ENCODE results near the gene LSM7.
"Not testable (repeated sequence)": the region's sequence is repeated elsewhere in the genome, so short reads cannot be mapped to it uniquely, and the experiment has no call there.

Gene LSM7

GRCh38 chr19:2355168-2356035 is 27.0 kb upstream of the LSM7 start:
- no peak for DNase-seq

DNA sequence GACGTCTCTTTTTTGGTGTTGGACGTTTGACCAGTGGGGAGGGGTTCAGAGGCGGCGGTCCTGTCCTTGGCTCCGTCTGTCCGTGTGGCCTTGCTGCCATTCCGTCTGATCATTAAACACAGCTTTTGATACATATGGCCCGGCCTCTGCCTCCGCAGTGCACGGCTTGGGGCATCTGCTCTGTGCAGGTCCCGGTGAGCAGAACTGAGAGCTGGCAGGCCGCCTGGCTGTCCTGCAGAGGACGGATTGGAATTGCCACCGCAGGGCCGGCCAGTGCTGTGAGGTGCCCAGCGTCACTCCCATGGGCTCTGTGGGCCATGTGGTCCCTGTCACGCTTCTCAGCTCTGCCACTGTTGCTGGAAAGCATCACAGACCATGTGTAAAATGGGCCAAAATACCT is 26.3 kb upstream of the LSM7 start:
- no peak for DNase-seq

DNA sequence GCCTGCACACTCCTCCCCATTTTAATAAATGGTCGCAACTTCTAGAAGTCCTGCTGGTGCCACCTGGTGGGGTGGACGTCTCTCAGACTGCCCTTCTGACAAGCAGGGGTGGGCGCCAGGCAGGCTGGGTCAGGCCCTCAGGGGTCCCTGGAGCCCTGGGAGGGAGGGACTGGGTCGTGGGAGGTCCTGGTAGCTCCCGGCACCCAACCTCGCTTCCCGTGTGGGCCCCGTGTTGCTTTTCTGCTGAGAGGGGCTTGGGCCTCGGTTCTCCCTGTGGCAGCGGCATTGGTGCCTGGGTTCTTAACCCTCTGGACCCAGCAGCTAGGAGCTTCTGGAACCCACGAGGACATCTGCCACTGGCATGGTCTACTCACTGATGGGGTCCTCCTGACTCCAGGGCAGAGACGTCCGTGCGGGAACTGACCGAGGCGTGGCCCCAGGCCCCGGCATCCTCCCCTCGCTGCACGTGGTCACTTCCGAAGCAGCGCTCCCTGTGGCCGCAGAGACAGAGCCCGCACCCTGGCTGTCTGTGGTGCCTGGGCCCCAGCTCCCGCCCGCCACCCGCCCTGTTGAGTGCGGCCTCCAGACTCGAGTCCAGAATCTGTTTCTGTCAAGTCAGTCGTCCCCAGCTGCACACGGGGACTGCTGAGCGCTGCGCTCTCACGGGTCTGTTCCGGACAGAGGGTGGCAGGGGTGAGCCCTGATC is 25.7 kb upstream of the LSM7 start:
- no peak for DNase-seq

- no peak for DNase-seq
Observed at GRCh38 chr19:2353159-2353886, 24.9 kb upstream of the LSM7 start.

DNA sequence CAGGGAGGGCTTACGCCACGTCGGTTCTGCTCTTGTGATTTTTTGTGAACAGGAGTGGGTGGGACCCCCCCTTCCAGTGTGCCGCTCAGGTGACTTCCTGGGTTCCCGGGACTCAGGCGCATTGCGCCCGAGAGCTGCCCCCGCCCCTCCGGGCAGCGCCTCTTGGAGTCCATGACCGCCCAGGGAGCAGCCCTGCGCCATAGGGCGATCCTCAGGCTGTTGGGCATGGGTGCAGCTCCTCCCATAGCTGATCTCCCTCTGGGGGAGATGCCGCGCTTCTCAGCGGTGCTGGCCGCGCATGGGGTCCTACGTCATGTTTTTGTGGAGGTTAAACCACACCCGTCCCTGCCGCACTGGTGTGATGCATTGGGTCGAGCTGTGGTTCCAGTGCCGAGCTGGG is 23.7 kb upstream of the LSM7 start:
- DNase-seq, result no peak

DNA sequence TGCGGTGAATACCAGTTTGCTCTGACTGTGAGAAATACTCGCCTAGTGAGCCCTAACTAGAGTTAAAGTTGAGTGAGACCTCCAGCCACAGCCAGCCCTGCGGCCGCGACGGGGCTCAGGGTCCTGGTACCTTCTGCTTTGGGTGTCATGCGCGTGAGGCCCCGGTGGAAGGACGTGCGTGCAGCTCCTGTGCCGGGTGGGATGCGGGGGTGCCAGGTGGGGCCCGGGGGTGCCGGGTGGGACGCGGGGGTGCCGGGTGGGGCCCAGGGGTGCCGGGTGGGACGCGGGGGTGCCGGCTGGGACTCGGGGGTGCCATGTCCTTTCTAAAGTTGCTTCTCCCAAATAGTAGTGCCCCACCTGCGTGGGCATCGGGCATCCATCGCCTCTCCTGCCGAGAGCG is 23.2 kb upstream of the LSM7 start:
- DNase-seq, result no peak

DNA sequence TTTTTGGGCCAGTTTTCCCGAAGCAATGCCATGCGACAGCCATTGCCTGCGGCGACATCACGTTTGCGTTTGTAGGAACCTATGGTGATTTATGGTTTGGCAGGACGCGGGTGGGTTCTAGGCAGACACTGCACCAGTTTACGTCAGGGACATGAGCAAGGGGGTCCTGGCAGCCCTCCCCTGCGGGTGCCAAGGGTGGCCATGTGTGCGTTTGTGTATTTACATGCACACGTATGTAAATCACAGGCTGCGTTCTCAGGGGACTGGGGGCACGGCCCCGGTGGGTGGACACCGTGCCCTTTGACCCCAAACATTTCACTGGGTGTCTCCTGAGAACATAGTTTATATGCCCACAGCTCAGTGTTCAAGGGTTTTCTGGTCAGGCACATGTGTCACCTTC is 22.3 kb upstream of the LSM7 start:
- no peak for DNase-seq

DNA sequence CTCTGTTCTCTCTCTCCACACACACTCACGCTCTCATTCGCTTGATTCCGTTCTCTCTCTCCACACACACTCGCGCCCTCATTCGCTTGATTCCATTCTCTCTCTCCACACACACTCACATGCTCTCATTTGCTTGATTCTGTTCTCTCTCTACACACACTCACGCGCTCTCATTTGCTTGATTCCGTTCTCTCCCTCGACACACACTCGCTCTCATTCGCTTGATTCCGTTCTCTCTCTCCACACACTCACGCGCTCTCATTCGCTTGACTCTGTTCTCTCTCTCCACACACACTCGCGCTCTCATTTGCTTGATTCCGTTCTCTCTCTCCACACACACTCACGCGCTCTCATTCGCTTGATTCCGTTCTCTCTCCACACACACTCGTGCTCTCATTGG is 21.4 kb upstream of the LSM7 start:
- not testable (repeated sequence) for DNase-seq

- no peak for DNase-seq
Observed at GRCh38 chr19:2345794-2346663, 17.6 kb upstream of the LSM7 start.

- no peak for DNase-seq
Observed at GRCh38 chr19:2345076-2345475, 16.7 kb upstream of the LSM7 start.

GRCh38 chr19:2344381-2344870 is 16.0 kb upstream of the LSM7 start:
- DNase-seq, result no peak

DNA sequence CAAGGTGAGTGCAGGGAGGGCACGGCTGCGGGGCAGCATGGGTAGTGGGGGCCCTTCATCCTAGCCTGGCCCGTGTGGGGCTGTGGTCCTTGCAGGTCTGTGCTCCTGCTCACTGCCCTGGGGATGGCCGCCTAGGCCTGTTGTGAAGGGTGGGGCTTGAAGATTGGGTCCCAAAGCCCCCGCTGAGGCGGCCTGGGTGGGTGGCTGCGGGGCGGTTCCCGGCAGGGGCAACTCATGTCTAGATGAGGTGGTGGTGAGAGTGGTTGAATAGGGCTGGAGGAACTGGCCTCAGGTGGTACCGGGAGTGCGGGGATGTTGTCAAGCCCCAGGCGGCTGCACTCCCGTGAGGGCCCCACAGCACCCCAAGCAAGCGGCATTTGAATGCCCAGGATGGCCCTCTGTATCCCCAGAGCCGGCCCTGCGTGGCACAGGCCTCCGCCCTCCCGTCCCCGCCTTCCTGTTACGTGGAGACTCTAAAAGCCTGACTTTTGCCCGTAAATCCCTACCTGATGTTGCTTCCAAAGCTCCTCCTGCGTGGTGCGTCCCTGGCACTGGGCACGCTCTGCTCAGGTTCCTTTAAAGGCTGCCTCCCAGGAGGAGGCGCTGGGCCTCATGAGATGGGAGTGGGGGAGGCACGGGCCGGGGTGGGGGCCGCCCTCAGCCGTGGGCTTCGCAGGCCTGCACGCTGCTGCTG is 15.1 kb upstream of the LSM7 start:
- DNase-seq, result no peak

DNA sequence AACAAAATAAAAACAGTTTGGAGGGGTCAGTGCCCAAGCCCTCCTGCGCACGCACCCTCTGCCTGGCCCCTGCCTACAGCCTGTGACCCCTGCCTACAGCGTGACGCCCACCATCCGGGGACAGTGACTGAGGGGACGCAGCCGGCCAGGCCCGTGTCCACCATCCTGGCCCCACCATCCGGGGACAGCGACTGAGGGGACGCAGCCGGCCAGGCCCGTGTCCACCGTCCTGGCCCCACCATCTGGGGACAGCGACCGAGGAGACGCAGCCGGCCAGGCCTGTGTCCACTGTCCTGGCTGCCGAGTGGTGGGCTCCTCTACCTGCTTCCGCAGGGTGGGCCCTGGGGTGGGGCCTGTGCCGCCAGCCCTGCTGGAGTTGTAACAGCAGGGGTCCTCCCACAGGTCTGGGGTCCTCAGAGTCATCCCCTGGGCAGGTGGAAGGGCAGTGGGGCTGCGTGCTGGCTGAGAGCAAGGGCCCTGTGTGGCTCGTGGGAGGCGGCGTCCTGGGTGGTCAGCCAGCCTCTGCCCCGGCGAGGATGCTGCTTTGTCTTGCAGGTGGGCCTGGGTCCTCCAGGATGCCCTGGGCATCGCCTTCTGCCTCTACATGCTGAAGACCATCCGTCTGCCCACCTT is 14.4 kb upstream of the LSM7 start:
- no peak for DNase-seq

DNA sequence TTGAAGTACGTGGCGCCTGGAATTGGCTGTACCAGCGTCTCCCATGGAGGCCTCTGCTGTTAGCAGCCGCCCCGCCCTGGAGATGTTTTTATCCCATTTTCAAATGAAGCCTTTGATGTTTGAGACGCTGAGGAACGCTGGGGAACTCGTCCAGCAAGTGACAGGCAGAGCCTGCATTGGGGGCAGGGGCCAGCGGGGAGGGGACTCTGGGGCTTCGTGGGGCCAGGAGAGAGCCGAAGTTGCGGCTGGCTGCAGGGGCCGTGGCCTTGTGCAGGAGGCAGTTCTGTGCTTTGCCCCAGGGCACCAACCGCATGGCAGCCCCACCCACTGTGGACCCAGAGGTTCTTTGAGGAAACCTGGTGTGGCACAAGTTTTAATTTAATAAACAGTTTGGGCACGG is 13.6 kb upstream of the LSM7 start:
- no peak for DNase-seq

- DNase-seq, result no peak
Observed at GRCh38 chr19:2341244-2341751, 12.9 kb upstream of the LSM7 start.

DNA sequence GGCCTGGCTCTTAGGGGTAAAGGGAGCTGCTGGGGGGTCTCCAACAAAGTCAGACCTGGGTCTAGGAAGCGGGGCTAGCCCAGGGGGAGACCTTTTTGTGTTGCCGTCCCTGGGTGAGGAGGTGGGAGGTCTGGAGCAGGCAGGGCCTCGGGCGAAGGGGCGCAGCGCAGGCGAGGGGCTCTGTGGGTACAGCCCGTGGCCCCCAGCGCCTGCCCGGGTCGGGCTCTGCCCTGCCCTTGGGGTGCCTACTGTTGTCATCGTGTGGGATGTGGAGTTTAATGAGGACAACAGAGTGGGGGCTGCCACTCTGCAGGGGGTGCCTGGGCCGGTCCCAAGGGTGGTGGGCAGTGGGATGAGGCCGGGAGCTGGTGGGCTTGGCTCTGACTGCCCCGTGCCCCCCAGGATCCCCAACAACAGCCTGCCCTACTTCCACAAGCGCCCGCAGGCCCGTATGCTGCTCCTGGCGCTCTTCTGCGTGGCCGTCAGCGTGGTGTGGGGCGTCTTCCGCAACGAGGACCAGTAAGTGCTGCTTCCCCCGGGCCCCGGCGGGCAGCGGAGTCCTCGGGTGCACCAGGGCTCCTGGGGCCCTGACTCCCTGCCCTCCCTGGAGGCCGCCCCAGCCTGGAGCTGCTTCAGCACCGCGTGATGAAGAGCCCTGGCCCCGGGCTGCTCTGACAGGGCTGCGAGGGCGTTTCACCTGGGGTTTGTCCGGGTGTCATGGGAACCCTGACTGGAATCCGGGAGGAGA is 12.3 kb upstream of the LSM7 start:
- DNase-seq, result no peak

GRCh38 chr19:2339644-2340310 is 11.4 kb upstream of the LSM7 start:
- no peak for DNase-seq

DNA sequence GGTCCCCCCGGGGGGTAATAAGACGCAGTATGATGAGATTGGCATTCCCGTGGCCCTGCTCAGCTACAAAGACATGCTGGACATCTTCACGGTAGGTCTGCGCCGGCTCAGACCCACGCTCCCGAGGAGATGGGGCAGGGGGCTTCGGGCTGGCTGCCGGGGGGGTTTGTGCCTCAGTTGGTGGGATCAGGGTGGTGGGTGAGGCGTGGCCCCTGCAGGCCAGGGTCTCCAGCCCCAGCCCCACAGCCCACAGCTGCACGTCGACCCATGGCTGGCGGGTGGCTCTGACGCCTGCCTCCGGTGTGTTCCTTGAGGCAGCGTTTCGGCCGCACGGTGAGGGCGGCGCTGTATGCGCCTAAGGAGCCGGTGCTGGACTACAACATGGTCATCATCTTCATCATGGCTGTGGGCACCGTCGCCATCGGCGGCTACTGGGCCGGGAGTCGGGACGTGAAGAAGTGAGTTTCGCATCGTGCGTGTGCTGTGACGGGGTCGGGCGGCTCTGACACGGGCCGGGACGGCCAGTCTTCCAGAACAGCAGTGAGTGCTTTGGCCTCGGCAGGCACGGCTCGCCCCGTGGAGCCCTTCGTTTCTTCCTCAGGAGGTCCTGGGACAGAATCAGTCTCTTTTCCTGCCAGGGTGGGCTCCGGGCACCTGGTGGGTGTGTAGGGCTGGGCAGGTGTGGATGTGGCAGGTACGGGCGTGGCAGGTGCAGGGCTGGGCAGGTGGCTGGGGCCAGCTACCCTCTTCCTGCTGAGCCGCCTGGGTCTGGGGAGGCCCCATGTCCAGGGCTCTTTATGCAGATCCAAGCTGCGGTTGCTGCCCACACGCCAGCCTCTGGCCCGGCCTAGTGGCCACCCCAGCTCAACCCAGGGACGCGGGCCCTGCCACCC is 10.6 kb upstream of the LSM7 start:
- no peak for DNase-seq

Measured in cerebellar nuclear complex (tissue), 1 donor.